VCaP (cell line): ENCODE results near the gene PVR.

Experiments
- H3K27ac ChIP-seq: fragments of 450-650 bp; 2 replicates; pipeline ENCODE4 v1.5.1; 2017
- TF ChIP-seq, protein P1 (sequence below): fragments of 450-650 bp; conservative IDR thresholded peaks from 2 replicates; pipeline ENCODE4 v1.5.1; 2017; ENCODE audit warnings: mild to moderate bottlenecking, moderate library complexity

The PVR gene

GRCh38 chr19:44648631-44649251, 5.0 kb downstream of the PVR start:
- TF ChIP-seq, protein P1, sequence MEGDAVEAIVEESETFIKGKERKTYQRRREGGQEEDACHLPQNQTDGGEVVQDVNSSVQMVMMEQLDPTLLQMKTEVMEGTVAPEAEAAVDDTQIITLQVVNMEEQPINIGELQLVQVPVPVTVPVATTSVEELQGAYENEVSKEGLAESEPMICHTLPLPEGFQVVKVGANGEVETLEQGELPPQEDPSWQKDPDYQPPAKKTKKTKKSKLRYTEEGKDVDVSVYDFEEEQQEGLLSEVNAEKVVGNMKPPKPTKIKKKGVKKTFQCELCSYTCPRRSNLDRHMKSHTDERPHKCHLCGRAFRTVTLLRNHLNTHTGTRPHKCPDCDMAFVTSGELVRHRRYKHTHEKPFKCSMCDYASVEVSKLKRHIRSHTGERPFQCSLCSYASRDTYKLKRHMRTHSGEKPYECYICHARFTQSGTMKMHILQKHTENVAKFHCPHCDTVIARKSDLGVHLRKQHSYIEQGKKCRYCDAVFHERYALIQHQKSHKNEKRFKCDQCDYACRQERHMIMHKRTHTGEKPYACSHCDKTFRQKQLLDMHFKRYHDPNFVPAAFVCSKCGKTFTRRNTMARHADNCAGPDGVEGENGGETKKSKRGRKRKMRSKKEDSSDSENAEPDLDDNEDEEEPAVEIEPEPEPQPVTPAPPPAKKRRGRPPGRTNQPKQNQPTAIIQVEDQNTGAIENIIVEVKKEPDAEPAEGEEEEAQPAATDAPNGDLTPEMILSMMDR: no peak
- H3K27ac ChIP-seq: no peak overlapping the region

DNA sequence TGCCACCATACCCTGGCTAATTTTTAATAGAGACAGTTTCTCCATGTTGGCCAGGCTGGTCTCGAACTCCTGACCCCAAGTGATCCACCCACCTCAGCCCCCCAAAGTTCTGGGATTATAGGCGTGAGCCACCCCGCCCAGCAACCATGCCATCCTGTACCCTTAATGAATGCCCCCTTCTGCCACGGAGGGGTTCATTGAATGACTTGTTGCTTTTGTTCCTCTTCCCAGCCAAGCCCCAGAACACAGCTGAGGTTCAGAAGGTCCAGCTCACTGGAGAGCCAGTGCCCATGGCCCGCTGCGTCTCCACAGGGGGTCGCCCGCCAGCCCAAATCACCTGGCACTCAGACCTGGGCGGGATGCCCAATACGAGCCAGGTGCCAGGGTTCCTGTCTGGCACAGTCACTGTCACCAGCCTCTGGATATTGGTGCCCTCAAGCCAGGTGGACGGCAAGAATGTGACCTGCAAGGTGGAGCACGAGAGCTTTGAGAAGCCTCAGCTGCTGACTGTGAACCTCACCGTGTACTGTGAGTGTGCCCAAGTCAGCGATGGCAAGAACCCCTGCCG, 6.0 kb downstream of the PVR start:
- no peak overlapping the region for H3K27ac ChIP-seq
- TF ChIP-seq, protein P1: no peak

DNA sequence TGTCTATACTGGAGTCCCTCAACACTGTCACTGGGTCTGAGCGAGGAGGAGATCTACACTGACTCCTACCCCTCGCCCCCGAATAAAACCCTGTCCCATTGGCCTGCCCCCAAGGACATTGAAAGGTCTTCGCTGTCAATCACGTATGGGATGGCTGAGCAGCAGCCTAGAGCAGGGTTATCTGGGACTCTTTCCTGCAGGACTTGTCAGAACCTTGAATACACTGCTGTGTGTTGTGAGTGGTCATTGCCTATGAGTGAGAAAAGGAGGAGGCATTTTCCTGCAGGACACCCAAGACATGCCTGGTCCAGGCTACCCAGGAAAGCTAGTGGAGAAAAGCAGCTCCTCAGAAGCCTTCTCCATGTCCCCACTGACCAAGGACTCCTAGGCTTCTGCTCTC, 9.6 kb downstream of the PVR start:
- no peak overlapping the region for H3K27ac ChIP-seq
- TF ChIP-seq, protein P1: no peak

DNA sequence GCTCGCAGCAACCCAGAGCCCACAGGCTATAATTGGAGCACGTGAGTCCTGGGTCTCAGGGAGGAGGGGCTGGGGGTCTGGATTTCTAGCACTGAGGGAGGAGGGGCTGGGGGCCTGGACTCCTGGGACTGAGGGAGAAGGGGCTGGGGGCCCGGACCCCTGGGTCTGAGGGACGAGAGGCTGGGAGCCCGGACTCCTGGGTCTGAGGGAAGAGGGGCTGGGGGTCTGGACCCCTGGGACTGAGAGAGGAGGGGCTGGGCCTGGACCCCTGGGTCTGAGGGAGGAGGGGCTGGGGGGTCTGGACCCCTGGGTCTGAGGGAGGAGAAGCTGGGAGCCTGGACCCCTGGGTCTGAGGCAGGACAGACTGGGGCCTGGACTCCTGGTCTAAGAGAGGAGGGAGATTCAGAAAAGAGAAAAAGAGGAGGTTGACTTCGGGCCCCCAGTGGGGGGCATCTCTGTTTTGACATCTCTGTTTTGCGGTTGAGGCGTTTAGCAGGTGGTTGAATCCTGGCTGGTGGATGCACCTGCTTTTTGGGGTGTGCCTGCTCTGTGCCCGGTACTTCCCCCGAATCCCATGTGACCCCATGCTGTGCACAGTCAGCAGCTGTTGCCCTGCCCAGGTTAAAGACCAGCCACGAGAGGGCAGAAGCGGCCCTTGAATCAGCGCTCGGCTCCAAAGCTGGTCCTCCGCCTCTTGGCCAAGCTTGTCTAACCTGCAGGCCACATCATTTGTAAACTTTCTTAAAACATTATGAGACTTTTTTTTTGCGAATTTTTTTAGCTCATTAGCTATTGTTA, 10.5 kb downstream of the PVR start:
- TF ChIP-seq, protein P1: peak; percentile 89
- no peak overlapping the region for H3K27ac ChIP-seq

- 0 out of 2 replicates have a peak overlapping the region, but pooled peaks have one; percentile 1 for H3K27ac ChIP-seq
- TF ChIP-seq, protein P1: peak; percentile 92
Measured at GRCh38 chr19:44657211-44657921, 13.7 kb downstream of the PVR start.

DNA sequence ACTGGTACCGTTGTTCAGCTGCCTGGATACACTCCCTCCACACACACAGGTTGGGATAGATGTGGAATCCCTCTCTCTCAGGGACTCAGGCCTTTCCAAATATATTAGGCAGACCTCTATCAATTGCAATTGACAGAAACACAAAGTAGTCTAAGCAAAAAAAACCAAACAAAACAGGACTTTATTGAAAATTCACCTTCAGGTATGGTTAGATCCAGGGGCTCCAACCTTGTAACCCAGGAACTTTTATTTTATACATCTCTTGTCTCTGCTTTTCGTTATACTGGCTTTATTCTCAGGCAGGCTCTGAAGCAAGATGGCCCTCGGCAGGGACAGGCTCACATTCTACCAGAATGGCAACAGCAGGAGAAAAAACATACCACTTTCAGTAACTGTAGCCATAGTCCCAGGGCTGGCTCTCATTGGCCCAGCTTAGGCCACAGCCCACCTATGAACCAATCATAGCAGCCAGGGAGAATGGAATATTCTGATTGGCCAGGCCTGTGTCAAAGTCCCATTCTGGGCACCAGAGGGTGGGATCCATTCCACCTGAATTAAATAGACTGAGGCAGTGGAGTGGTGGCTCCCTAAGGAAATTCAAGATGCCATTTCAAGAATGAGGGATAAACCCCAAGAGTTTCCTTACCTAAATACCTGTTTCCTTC, 14.5 kb downstream of the PVR start:
- no peak overlapping the region for H3K27ac ChIP-seq
- TF ChIP-seq, protein P1: no peak
